Activated effector memory CD4-positive, alpha-beta T cell treated with anti-CD3 and anti-CD28 coated beads, Interleukin-2, amount 50 U/mL, for 16 hours (primary cell): Measurements from ENCODE around the gene S100A5.
"Not testable (repeated sequence)": the region's sequence is repeated elsewhere in the genome, so short reads cannot be mapped to it uniquely, and the experiment has no call there.

Source experiments
- DNase-seq: peaks from one replicate; pipeline ENCODE4 v3.0.0-alpha.2; 2020

The S100A5 gene

GRCh38 chr1:153566414-153567371 lies 26.0 kb upstream of the S100A5 start:
- DNase-seq, result peak; percentile 95

GRCh38 chr1:153565529-153566374 lies 25.0 kb upstream of the S100A5 start, which contains the start of gene S100A2:
Gene S100A2, minus strand, starts transcription at chr1:153565844. Its CDS starts 1,967 bp downstream, at chr1:153563877.
- DNase-seq, result peak; percentile 82

- DNase-seq, result no peak
Observed at GRCh38 chr1:153563991-153564390, 23.3 kb upstream of the S100A5 start.

GRCh38 chr1:153563483-153563901 lies 22.8 kb upstream of the S100A5 start:
- DNase-seq, result no peak

- not testable (repeated sequence) for DNase-seq
Observed at GRCh38 chr1:153562021-153562420, 21.3 kb upstream of the S100A5 start.

GRCh38 chr1:153561466-153561985 lies 20.8 kb upstream of the S100A5 start:
- no peak for DNase-seq

GRCh38 chr1:153560771-153561465 lies 20.2 kb upstream of the S100A5 start:
- DNase-seq, result no peak

- no peak for DNase-seq
Observed at GRCh38 chr1:153560241-153560640, 19.5 kb upstream of the S100A5 start.

- no peak for DNase-seq
Observed at GRCh38 chr1:153557877-153558276, 17.1 kb upstream of the S100A5 start.

- DNase-seq, result no peak
Observed at GRCh38 chr1:153556348-153556747, 15.6 kb upstream of the S100A5 start.

- DNase-seq, result no peak
Observed at GRCh38 chr1:153553830-153554541, 13.3 kb upstream of the S100A5 start.

- DNase-seq, result peak; percentile 31
Observed at GRCh38 chr1:153553096-153553495, 12.4 kb upstream of the S100A5 start.

GRCh38 chr1:153552335-153552734 lies 11.6 kb upstream of the S100A5 start:
- peak; percentile 27 for DNase-seq

- no peak for DNase-seq
Observed at GRCh38 chr1:153550827-153551500, 10.2 kb upstream of the S100A5 start.

- DNase-seq, result no peak
Observed at GRCh38 chr1:153550398-153550758, 9.6 kb upstream of the S100A5 start.

GRCh38 chr1:153549741-153550397 lies 9.1 kb upstream of the S100A5 start:
- DNase-seq, result no peak

- DNase-seq, result no peak
Observed at GRCh38 chr1:153548722-153549688, 8.3 kb upstream of the S100A5 start, which contains the start of gene S100A3. Gene S100A3, minus strand, starts transcription at chr1:153549258. Its CDS starts 773 bp downstream, at chr1:153548485.

- DNase-seq, result peak; percentile 42
Observed at GRCh38 chr1:153547560-153548551, 7.1 kb upstream of the S100A5 start.
